Aorta (tissue), 5 donors: Measurements from ENCODE around the gene NPIPA5. TPM values are rescaled to one million over a fixed set of nuclear protein-coding genes. Genes with fewer than 3 reads are reported as not detected.
"Not testable (repeated sequence)": the region's sequence is repeated elsewhere in the genome, so short reads cannot be mapped to it uniquely, and the experiment has no call there.

Source experiments
- ATAC-seq: fragments of 200-7000 bp; cut with Tn5 transposase; one replicate; pipeline ENCODE4 v1.9.1; 2022; ENCODE audit warnings: moderate library complexity; ENCODE audit not compliant: low FRiP score
- DNase-seq, 2 donors: peaks; one replicate each; pipeline ENCODE4 v3.0.0-alpha.2; 2020
- H3K27ac ChIP-seq, 2 donors: one replicate each; pipeline ENCODE4 v1.5.1; 2013; ENCODE audit warnings: low read length in 2 of 2, mild to moderate bottlenecking in 2 of 2, moderate library complexity in 2 of 2, control low read depth in 1 of 2, inconsistent platforms in 1 of 2, low read depth in 1 of 2
- H3K27me3 ChIP-seq, 2 donors: one replicate each; pipeline ENCODE4 v1.6.1; 2013; ENCODE audit warnings: control low read depth in 1 of 2, low read length in 1 of 2, mild to moderate bottlenecking in 1 of 2, moderate library complexity in 1 of 2; ENCODE audit not compliant: insufficient read depth in 2 of 2, control insufficient read depth in 1 of 2
- H3K36me3 ChIP-seq, 2 donors: one replicate each; pipeline ENCODE4 v1.6.1; 2013; ENCODE audit warnings: control low read depth in 1 of 2, low read length in 1 of 2, mild to moderate bottlenecking in 1 of 2; ENCODE audit not compliant: insufficient read depth in 2 of 2, control insufficient read depth in 1 of 2
- H3K4me1 ChIP-seq, 2 donors: one replicate each; pipeline ENCODE4 v1.6.1; 2013; ENCODE audit warnings: low read length in 2 of 2, control low read depth in 1 of 2, mild to moderate bottlenecking in 1 of 2, moderate library complexity in 1 of 2; ENCODE audit not compliant: insufficient read depth in 2 of 2, control insufficient read depth in 1 of 2
- H3K4me3 ChIP-seq, 2 donors: one replicate each; pipeline ENCODE4 v1.5.1; 2013; ENCODE audit warnings: low read length in 2 of 2, control low read depth in 1 of 2, mild to moderate bottlenecking in 1 of 2
- H3K9me3 ChIP-seq: one replicate; pipeline ENCODE4 v1.6.1; 2013; ENCODE audit warnings: mild to moderate bottlenecking, low read length; ENCODE audit not compliant: control insufficient read depth
- WGBS, 2 donors: extraction: QIAGEN DNeasy Blood & Tissue Kit; methylation state at CpG; one replicate each; pipeline ENCODE4 v1.1.7; 2013; 5-methylcytosine and 5-hydroxymethylcytosine counted together
- intact Hi-C, 2 donors: fragments of 100-400 bp; cut with DNase I; formaldehyde crosslinking; loops; one replicate each; pipeline versions ENCODE4 v1.14.2 to v1.15.0; 2022
- polyA plus RNA-seq, 2 donors: library from polyadenylated mRNA; stranded (reverse); fragments of 200-250 nt; gene quantifications; one replicate each; pipeline ENCODE4 v1.2.3, GENCODE V29; 2013
- total RNA-seq, 2 donors: library from RNA; stranded (reverse); fragmentation: NEBNext Ultra II Directional; extraction: Animal tissue kit (Norgen Biotek cat#: 25700); gene quantifications; one replicate each; pipeline ENCODE4 v1.2.1, GENCODE V29; 2021
- donor health status: healthy with polysubstance abuse.
- donor health status: Bipolar disorder and iron deficiency.
- donor health status: DM: no; HTN: no; CAD: no.
- donor health status: DM: no; HTN: no; CAD: no.
- donor health status: DM: yes; HTN: yes; CAD: no.

The NPIPA5 gene
- total and polyA plus RNA-seq, 4 donors: 3.8 to 93.0 (median 17.4) TPM

- Histone ChIP-seq H3K27ac (no peak overlapping the region), H3K4me3 (no peak overlapping the region), H3K9me3 (no peaks in the 10 kb centered on the region), H3K36me3 (no peaks in the 10 kb centered on the region), H3K27me3 (no peaks in the 10 kb centered on the region), H3K4me1 (no peaks in the 10 kb centered on the region)
- no peak for ATAC-seq
- WGBS, 2 donors: 92 to 95% methylated on average over 11 of the region's 11 CpGs
- intact Hi-C loops: no loop called here
- DNase-seq: no peak
Observed at GRCh38 chr16:15396948-15397594, 19.0 kb upstream of the NPIPA5 start.

- not testable (repeated sequence) for H3K27ac ChIP-seq, H3K4me3 ChIP-seq
Observed at GRCh38 chr16:15396509-15396829, 18.4 kb upstream of the NPIPA5 start.

GRCh38 chr16:15395631-15396508, 17.8 kb upstream of the NPIPA5 start, which contains the start of gene MPV17L:
Gene MPV17L (plus strand): TSS chr16:15395754. CDS start chr16:15395898, 144 bp downstream.
- peak within 1 kb of the TSS; percentile 45 to 65 for H3K4me3 ChIP-seq
- H3K27ac ChIP-seq, intact Hi-C loops, H3K4me1 ChIP-seq, H3K27me3 ChIP-seq, H3K36me3 ChIP-seq, H3K9me3 ChIP-seq: not testable (repeated sequence)
- WGBS, 2 donors: 5% methylated on average over 64 to 79 of the region's 79 CpGs
- peak; percentile 59 to 86 for DNase-seq
- peak; percentile 86 for ATAC-seq

More at GRCh38 chr16:15396509-15396829, 18.4 kb upstream of the NPIPA5 start:
- H3K4me1 ChIP-seq, H3K27me3 ChIP-seq, H3K9me3 ChIP-seq, DNase-seq, ATAC-seq, intact Hi-C loops, H3K36me3 ChIP-seq: not testable (repeated sequence)
- WGBS, 2 donors: 91 to 92% methylated on average over 8 of the region's 8 CpGs

GRCh38 chr16:15393025-15393424, 14.9 kb upstream of the NPIPA5 start:
- 87 to 92% methylated on average over 6 to 8 of the region's 8 CpGs for WGBS, 2 donors
- DNase-seq, H3K27ac ChIP-seq, H3K4me1 ChIP-seq, H3K36me3 ChIP-seq, H3K27me3 ChIP-seq, H3K4me3 ChIP-seq, H3K9me3 ChIP-seq, ATAC-seq, intact Hi-C loops: not testable (repeated sequence)

GRCh38 chr16:15389916-15390315, 11.8 kb upstream of the NPIPA5 start:
- H3K27ac ChIP-seq, H3K9me3 ChIP-seq, H3K27me3 ChIP-seq, H3K4me3 ChIP-seq, ATAC-seq, H3K36me3 ChIP-seq, DNase-seq, H3K4me1 ChIP-seq, intact Hi-C loops: not testable (repeated sequence)
- WGBS, 2 donors: 83 to 88% methylated on average over 5 of the region's 5 CpGs

GRCh38 chr16:15388060-15388459, 10.0 kb upstream of the NPIPA5 start:
- H3K9me3 ChIP-seq, DNase-seq, H3K27me3 ChIP-seq, H3K4me1 ChIP-seq, H3K36me3 ChIP-seq, H3K4me3 ChIP-seq, intact Hi-C loops, ATAC-seq, H3K27ac ChIP-seq: not testable (repeated sequence)
- WGBS, 2 donors: 72 to 74% methylated on average over 6 of the region's 6 CpGs

- H3K27ac ChIP-seq, ATAC-seq, DNase-seq, H3K4me3 ChIP-seq, H3K27me3 ChIP-seq, H3K9me3 ChIP-seq, H3K4me1 ChIP-seq, H3K36me3 ChIP-seq, intact Hi-C loops: not testable (repeated sequence)
- 12 to 15% methylated on average over 3 of the region's 3 CpGs for WGBS, 2 donors
Observed at GRCh38 chr16:15382810-15383209, 4.7 kb upstream of the NPIPA5 start.

GRCh38 chr16:15357495-15357894, 20.6 kb downstream of the NPIPA5 start:
- H3K27me3 ChIP-seq, H3K4me1 ChIP-seq, H3K36me3 ChIP-seq, H3K27ac ChIP-seq, H3K9me3 ChIP-seq, H3K4me3 ChIP-seq, DNase-seq, ATAC-seq, intact Hi-C loops: not testable (repeated sequence)
- WGBS, 2 donors: 83 to 95% methylated on average over 2 to 3 of the region's 7 CpGs

- H3K36me3 ChIP-seq, H3K27me3 ChIP-seq, intact Hi-C loops, H3K4me1 ChIP-seq, DNase-seq, H3K4me3 ChIP-seq, H3K9me3 ChIP-seq, ATAC-seq, H3K27ac ChIP-seq: not testable (repeated sequence)
- WGBS, 2 donors: no CpG with 5 or more reads among the region's 2 CpGs
Observed at GRCh38 chr16:15354846-15355245, 23.2 kb downstream of the NPIPA5 start.
